LNCAP (cell line): ENCODE measurements around the gene OTUD7B.

Experiments used
- TF ChIP-seq, protein P1 (sequence below): fragments of 450-650 bp; IDR thresholded peaks from 2 replicates; pipeline ENCODE4 v1.5.1; 2017; ENCODE audit warnings: mild to moderate bottlenecking

The OTUD7B gene

DNA sequence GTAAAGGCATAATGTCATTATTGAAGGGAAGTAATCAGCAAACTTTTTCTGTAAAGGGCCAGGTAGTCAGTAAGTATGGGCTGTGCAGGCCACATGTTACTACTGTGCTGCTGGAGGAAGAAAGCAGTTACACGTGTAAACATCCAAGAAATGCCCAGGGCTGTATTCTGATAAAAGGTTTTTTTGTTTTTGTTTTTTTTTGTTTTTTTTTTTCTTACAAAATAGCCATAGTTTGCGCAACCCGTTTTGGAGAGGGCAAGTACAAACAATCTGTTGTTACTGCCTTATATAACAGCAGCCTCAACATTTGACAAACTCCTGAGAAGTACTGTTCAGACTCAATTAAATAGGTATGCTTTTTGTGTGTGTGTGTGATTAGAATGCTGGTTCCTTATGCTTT is 47.2 kb downstream of the OTUD7B start:
- TF ChIP-seq, protein P1, sequence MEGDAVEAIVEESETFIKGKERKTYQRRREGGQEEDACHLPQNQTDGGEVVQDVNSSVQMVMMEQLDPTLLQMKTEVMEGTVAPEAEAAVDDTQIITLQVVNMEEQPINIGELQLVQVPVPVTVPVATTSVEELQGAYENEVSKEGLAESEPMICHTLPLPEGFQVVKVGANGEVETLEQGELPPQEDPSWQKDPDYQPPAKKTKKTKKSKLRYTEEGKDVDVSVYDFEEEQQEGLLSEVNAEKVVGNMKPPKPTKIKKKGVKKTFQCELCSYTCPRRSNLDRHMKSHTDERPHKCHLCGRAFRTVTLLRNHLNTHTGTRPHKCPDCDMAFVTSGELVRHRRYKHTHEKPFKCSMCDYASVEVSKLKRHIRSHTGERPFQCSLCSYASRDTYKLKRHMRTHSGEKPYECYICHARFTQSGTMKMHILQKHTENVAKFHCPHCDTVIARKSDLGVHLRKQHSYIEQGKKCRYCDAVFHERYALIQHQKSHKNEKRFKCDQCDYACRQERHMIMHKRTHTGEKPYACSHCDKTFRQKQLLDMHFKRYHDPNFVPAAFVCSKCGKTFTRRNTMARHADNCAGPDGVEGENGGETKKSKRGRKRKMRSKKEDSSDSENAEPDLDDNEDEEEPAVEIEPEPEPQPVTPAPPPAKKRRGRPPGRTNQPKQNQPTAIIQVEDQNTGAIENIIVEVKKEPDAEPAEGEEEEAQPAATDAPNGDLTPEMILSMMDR: no peak

DNA sequence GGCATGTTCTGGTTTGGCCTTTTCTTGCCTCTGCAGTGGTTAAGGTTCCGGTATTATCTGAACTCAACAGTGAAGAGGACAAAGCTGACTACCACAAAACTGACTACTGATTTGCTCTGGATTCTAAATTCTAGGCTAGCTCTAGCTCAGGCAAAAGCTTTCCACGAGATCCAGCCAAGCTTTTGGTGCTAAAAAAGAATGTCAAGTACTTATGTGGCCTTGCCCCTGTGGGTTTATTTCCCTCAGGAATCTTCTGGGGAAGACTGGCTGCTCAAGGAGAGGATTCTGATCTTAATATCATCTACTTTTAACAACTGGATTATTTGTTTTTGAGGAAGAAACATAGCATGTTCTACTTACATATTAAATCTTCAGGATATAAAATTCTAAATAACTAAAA is 47.8 kb downstream of the OTUD7B start:
- TF ChIP-seq, protein P1: no peak

GRCh38 chr1:149962039-149962647 is 48.4 kb downstream of the OTUD7B start:
- TF ChIP-seq, protein P1: peak; percentile 82

- TF ChIP-seq, protein P1: no peak
These were observed 60.6 kb downstream of the OTUD7B start for GRCh38 chr1:149949911-149950310.

DNA sequence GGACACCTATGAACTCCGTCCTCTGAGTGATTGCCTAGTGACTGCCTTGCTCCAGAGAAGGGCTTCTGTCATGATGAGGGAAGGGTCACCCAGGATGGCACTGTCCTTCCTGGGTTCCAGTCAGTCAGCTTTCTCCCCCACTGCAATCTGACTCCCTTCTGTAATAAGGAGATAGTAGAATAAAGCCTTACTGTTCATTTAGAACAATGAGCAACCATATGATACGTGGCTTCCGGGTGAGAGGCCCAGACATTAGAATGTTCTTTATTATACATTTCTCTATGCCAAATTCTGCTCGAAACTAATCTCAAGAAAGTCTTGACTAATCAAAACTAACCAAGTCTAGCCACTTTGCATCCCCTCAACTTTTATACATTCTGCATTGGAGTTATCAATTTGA is 65.3 kb downstream of the OTUD7B start:
- TF ChIP-seq, protein P1: no peak

GRCh38 chr1:149942885-149943284 is 67.6 kb downstream of the OTUD7B start:
- TF ChIP-seq, protein P1: no peak

GRCh38 chr1:149942207-149942606 is 68.3 kb downstream of the OTUD7B start:
- TF ChIP-seq, protein P1: no peak

DNA sequence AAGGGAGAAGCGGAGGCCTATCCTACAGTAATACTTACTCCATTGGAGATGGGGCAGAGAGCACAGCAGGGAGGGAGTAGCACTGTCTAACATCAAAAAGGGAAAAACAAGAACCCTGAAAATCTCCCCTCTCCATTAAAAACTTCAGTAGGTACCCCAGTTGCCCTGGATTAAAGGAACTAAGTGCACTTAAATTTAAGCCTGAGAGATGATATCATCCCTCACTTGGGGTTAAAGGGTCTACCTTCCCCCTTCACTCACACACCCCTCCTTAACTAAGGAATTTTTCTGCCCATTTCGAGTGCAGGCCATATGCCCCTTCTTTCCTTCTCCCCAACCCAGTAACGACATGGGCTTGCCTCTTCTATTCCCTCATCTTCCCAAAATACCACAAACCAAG is 70.1 kb downstream of the OTUD7B start:
- TF ChIP-seq, protein P1: no peak
